K562 (cell line): ENCODE results near the gene HSPA4. TPM values are rescaled to one million over a fixed set of nuclear protein-coding genes. Genes with fewer than 3 reads are reported as not detected.

Experiments used
- ARID3B ChIP-seq: fragments of 250-450 bp; sonication (Bioruptor Pico); IDR thresholded peaks from 2 replicates; pipeline ENCODE4 v1.4.0; 2020; ENCODE audit warnings: borderline replicate concordance
- FOXJ2 ChIP-seq: fragments of 200-800 bp; sonication (Bioruptor generic); IDR thresholded peaks from 2 replicates; pipeline ENCODE4 v1.6.1; 2016; ENCODE audit warnings: missing genetic modification characterization, missing compliant biosample characterization
- GABPB2 ChIP-seq: fragments of 250-450 bp; sonication (Bioruptor Pico); conservative IDR thresholded peaks from 2 replicates; pipeline ENCODE4 v1.5.1; 2021; ENCODE audit warnings: mild to moderate bottlenecking
- KDM4B ChIP-seq, 2 experiments: fragments of 450-650 bp in 1 of 2; sonication (generic) in 1 of 2; IDR thresholded peaks; 2 replicates each; pipeline ENCODE4 v1.6.1; 2016 to 2017; ENCODE audit warnings: borderline replicate concordance in 2 of 2, antibody characterized with exemption in 1 of 2, low read depth in 1 of 2, mild to moderate bottlenecking in 1 of 2
- MECOM ChIP-seq: fragments of 250-450 bp; sonication (Bioruptor Pico); IDR thresholded peaks from 2 replicates; pipeline ENCODE4 v1.8.0; 2022; ENCODE audit warnings: inconsistent platforms
- PTBP1 ChIP-seq: fragments of 200-400 bp; formaldehyde crosslinking; IDR thresholded peaks from 2 replicates; pipeline ENCODE4 v1.6.1; 2017; ENCODE audit warnings: low read depth, low read length
- RNF219 ChIP-seq: fragments of 250-450 bp; sonication (Bioruptor Pico); IDR thresholded peaks from 2 replicates; pipeline ENCODE4 v1.5.0; 2022; ENCODE audit warnings: mild to moderate bottlenecking
- RREB1 ChIP-seq: fragments of 250-450 bp; sonication (Bioruptor Pico); IDR thresholded peaks from 2 replicates; pipeline ENCODE4 v1.4.0; 2020
- SIX5 ChIP-seq, 2 experiments: IDR thresholded peaks; 2 replicates each; pipeline ENCODE4 v1.6.1; 2011; ENCODE audit warnings: low read length in 2 of 2, borderline replicate concordance in 1 of 2, low read depth in 1 of 2, mild to moderate bottlenecking in 1 of 2, moderate library complexity in 1 of 2; ENCODE audit not compliant: insufficient read depth in 1 of 2
- SMAD1 ChIP-seq: fragments of 150-350 bp; IDR thresholded peaks from 2 replicates; pipeline ENCODE4 v1.6.1; 2014; ENCODE audit warnings: low read length, low read depth; ENCODE audit not compliant: partially characterized antibody
- ZBTB5 ChIP-seq: fragments of 450-650 bp; IDR thresholded peaks from 2 replicates; pipeline ENCODE4 v1.6.1; 2017; ENCODE audit warnings: antibody characterized with exemption
- ZNF316 ChIP-seq: fragments of 450-650 bp; IDR thresholded peaks from 2 replicates; pipeline ENCODE4 v1.6.1; 2016
- ZNF583 ChIP-seq: fragments of 250-450 bp; sonication (Bioruptor Pico); IDR thresholded peaks from 2 replicates; pipeline ENCODE4 v1.4.0; 2020
- ZNF79 ChIP-seq: fragments of 250-450 bp; sonication (Bioruptor Pico); IDR thresholded peaks from 2 replicates; pipeline ENCODE4 v1.4.0; 2020; ENCODE audit warnings: low read depth, mild to moderate bottlenecking, moderate library complexity
- polyA plus RNA-seq, 8 experiments: library from polyadenylated mRNA; depleted of rRNA in 4 of 8; stranded (reverse) in 5 of 8; unstranded in 3 of 8; fragments of >200 nt; fragmentation: Nextera tagmentation in 2 of 8; fragmentation: Illumina TruSeq in 1 of 8; extraction: Ambion mirVana in 2 of 8; extraction: Trizol in 1 of 8; gene quantifications; 2 replicates each; pipeline versions ENCODE4 v1.2.1 to v1.2.3, GENCODE V29; 2011 to 2014; ENCODE audit warnings: inconsistent platforms in 1 of 8, missing spikeins in 1 of 8
- total RNA-seq, 7 experiments: library from RNA; depleted of rRNA in 6 of 7; stranded (reverse); fragments of >200 nt in 6 of 7; fragmentation: Illumina TruSeq in 2 of 7; extraction: Trizol in 2 of 7; gene quantifications; 2 replicates each; pipeline versions ENCODE4 v1.2.1 to v1.2.3, GENCODE V29; 2011 to 2021; ENCODE audit warnings: low replicate concordance in 1 of 7

HSPA4 gene
- total and polyA plus RNA-seq, 9 of the 15 experiments (the other 6 are each of a cell fraction or from before 2014, with no cell fraction given), result 90.3 to 286 (median 148) TPM

- 0 out of 4 replicates have a peak, but pooled peaks of 1 of the 2 experiments have one; percentile 29 for TF ChIP-seq KDM4B (IDR thresholded peaks at IDR 0.05; ENCODE audit: borderline replicate concordance in 2 of 2, low read depth in 1 of 2)
- 0 out of 2 replicates have a peak, but pooled peaks have one; percentile 70 for TF ChIP-seq ZNF583 (CRISPR knock-in tag)
- 0 out of 2 replicates have a peak, but pooled peaks have one; percentile 76 for TF ChIP-seq RREB1 (CRISPR knock-in tag)
- peak; percentile 48; the same call in 1 of the 2 replicates for TF ChIP-seq FOXJ2
- TF ChIP-seq ZBTB5, result no peak
- TF ChIP-seq PTBP1, result no peak
- TF ChIP-seq ARID3B (CRISPR knock-in tag), result no peak
- TF ChIP-seq MECOM (CRISPR knock-in tag), result no peak
- no peak for TF ChIP-seq SIX5 (IDR thresholded peaks at IDR 0.05; ENCODE audit: borderline replicate concordance in 1 of 2, insufficient read depth in 1 of 2, low read depth in 1 of 2, low read length in 2 of 2)
- TF ChIP-seq ZNF316, result peak; percentile 72
- no peak for TF ChIP-seq ZNF79 (CRISPR knock-in tag)
- no peak for TF ChIP-seq RNF219
- TF ChIP-seq GABPB2 (CRISPR knock-in tag), result no peak
- TF ChIP-seq SMAD1, result no peak
Measured at GRCh38 chr5:133025804-133026663, 25.8 kb upstream of the HSPA4 start, which contains the start of gene ZCCHC10 (continued).
